K562 (cell line): ENCODE measurements around the gene TCFL5. TPM values are rescaled to one million over a fixed set of nuclear protein-coding genes. Genes with fewer than 3 reads are reported as not detected.

Source experiments
- ATAC-seq: fragments of 200-7000 bp; cut with Tn5 transposase; 3 replicates; pipeline ENCODE4 v1.9.1; 2020; ENCODE audit warnings: moderate library complexity
- BruUV-seq: library from RNA; stranded (reverse); fragments of 400-500 nt; replicated peaks from 2 replicates; lab custom pipeline; 2021; lab: Mats Ljungman, UMichigan
- CTCF ChIA-PET: fragments of 300-600 bp; formaldehyde crosslinking; extraction: SDS; loops from one replicate; lab custom pipeline; 2021; ENCODE audit warnings: low intra/inter-chr PET ratio; lab: Yijun Ruan, JAX
- POLR2A ChIA-PET: fragments of 300-600, 350-650 bp; sonication (Branson Sonifier 250); formaldehyde crosslinking; extraction: SDS; loops from one replicate; lab custom pipeline; 2021; ENCODE audit warnings: antibody characterized with exemption, inconsistent platforms; lab: Yijun Ruan, JAX
- DNase-seq, 4 experiments: peaks; one replicate each; pipeline versions ENCODE4 v3.0.0 to v3.0.0-alpha.2; 2011 to 2018; ENCODE audit warnings: low spot score in 3 of 4, mixed read lengths in 3 of 4; ENCODE audit errors: extremely low read depth in 1 of 4
- FAIRE-seq: peaks from 2 replicates; lab custom pipeline; 2011; peaks lifted over from hg19 to GRCh38; lab: Jason Lieb, UNC
- H2AFZ ChIP-seq: 2 replicates; pipeline ENCODE4 v1.6.0; 2011; ENCODE audit warnings: low read depth, low read length, control low read depth, inconsistent platforms
- H3K27ac ChIP-seq: fragments of 200-600 bp; 3 replicates; pipeline ENCODE4 v1.8.0; 2011; ENCODE audit warnings: low read depth, mild to moderate bottlenecking, control low read depth, inconsistent platforms, low read length, moderate library complexity, mixed read lengths; ENCODE audit errors: extremely low read depth
- H3K27me3 ChIP-seq, 2 experiments: fragments of 300-600 bp in 1 of 2; 2 replicates in 1 of 2; 3 replicates in 1 of 2; pipeline versions ENCODE4 v1.6.0 to v1.8.0; 2011; ENCODE audit warnings: inconsistent platforms in 2 of 2, low read length in 2 of 2, mild to moderate bottlenecking in 1 of 2, mixed read lengths in 1 of 2, moderate library complexity in 1 of 2; ENCODE audit not compliant: control insufficient read depth in 2 of 2, insufficient read depth in 2 of 2
- H3K36me3 ChIP-seq: fragments of 300-600 bp; 3 replicates; pipeline ENCODE4 v1.8.0; 2011; ENCODE audit warnings: mild to moderate bottlenecking, low read length, inconsistent platforms; ENCODE audit not compliant: control insufficient read depth, insufficient read depth
- H3K4me1 ChIP-seq, 2 experiments: fragments of 200-600 bp in 1 of 2; replicated peaks in 1 of 2; 2 replicates in 1 of 2; 3 replicates in 1 of 2; pipeline versions ENCODE4 v1.5.1 to v1.8.0; 2011; ENCODE audit warnings: inconsistent platforms in 2 of 2, low read length in 2 of 2, mild to moderate bottlenecking in 1 of 2, mixed read lengths in 1 of 2, moderate library complexity in 1 of 2; ENCODE audit not compliant: control insufficient read depth in 2 of 2, insufficient read depth in 2 of 2
- H3K4me2 ChIP-seq: 2 replicates; pipeline ENCODE4 v1.6.1; 2011; ENCODE audit warnings: low read length, control low read depth, inconsistent platforms, mixed read lengths; ENCODE audit not compliant: insufficient read depth
- H3K4me3 ChIP-seq: fragments of 200-600 bp; sonication (generic), shearing (Covaris generic); 2 replicates; pipeline ENCODE4 v1.5.1; 2016; ENCODE audit warnings: control low read depth, inconsistent platforms
- H3K79me2 ChIP-seq: fragments of 200-600 bp; 3 replicates; pipeline ENCODE4 v1.8.0; 2011; ENCODE audit warnings: low read length, inconsistent platforms; ENCODE audit not compliant: control insufficient read depth, insufficient read depth
- H3K9ac ChIP-seq, 2 experiments: 2 replicates each; pipeline versions ENCODE4 v1.6.0 to v1.6.1; 2011; ENCODE audit warnings: low read depth in 2 of 2, low read length in 2 of 2, control low read depth in 1 of 2, inconsistent platforms in 1 of 2, mild to moderate bottlenecking in 1 of 2, mixed read lengths in 1 of 2; ENCODE audit not compliant: insufficient read depth in 1 of 2
- H3K9me1 ChIP-seq: one replicate; pipeline ENCODE4 v1.6.0; 2011; ENCODE audit warnings: inconsistent platforms, mild to moderate bottlenecking, low read length, moderate library complexity; ENCODE audit not compliant: control insufficient read depth, insufficient read depth
- H3K9me3 ChIP-seq: replicated peaks from 2 replicates; pipeline ENCODE4 v1.5.1; 2011; ENCODE audit warnings: low read depth, low read length, inconsistent platforms; ENCODE audit not compliant: control insufficient read depth, insufficient read depth
- H4K20me1 ChIP-seq: replicated peaks from 2 replicates; pipeline ENCODE4 v1.6.1; 2011; ENCODE audit warnings: low read length, inconsistent platforms, mixed read lengths; ENCODE audit not compliant: control insufficient read depth, insufficient read depth
- L3MBTL2 ChIP-seq: fragments of 450-650 bp; IDR thresholded peaks from 2 replicates; pipeline ENCODE4 v1.6.1; 2016; ENCODE audit warnings: mild to moderate bottlenecking, moderate library complexity
- MYBL2 ChIP-seq, 2 experiments: fragments of 450-650 bp in 1 of 2; sonication (generic) in 1 of 2; formaldehyde crosslinking in 1 of 2; IDR thresholded peaks; 2 replicates each; pipeline versions ENCODE4 v1.6.1 to v1.8.1; 2017 to 2022; ENCODE audit warnings: borderline replicate concordance in 1 of 2, inconsistent platforms in 1 of 2, low read depth in 1 of 2, mild to moderate bottlenecking in 1 of 2, missing genetic modification reagents in 1 of 2, moderate library complexity in 1 of 2
- MYC ChIP-seq, 2 experiments: fragments of 250-450 bp in 1 of 2; sonication (Bioruptor Pico) in 1 of 2; IDR thresholded peaks; 2 replicates each; pipeline versions ENCODE4 v1.5.1 to v1.6.1; 2012 to 2021; ENCODE audit warnings: low read depth in 2 of 2, borderline replicate concordance in 1 of 2, improper control_type of control experiment in 1 of 2, low read length in 1 of 2, mild to moderate bottlenecking in 1 of 2, moderate library complexity in 1 of 2
- NFYB ChIP-seq: IDR thresholded peaks from 2 replicates; pipeline ENCODE4 v1.6.1; 2011; ENCODE audit warnings: mild to moderate bottlenecking, moderate library complexity; ENCODE audit not compliant: insufficient read length; ENCODE audit errors: extremely low read depth
- RCOR1 ChIP-seq, 2 experiments: IDR thresholded peaks; 2 replicates each; pipeline ENCODE4 v1.6.1; 2012; ENCODE audit warnings: low read depth in 2 of 2, low read length in 2 of 2, borderline replicate concordance in 1 of 2, improper control_type of control experiment in 1 of 2
- SMARCB1 ChIP-seq: IDR thresholded peaks from 2 replicates; pipeline ENCODE4 v1.6.1; 2011; ENCODE audit warnings: improper control_type of control experiment, low read depth; ENCODE audit not compliant: insufficient read length
- TBL1XR1 ChIP-seq, 2 experiments: IDR thresholded peaks; 2 replicates each; pipeline ENCODE4 v1.6.1; 2012; ENCODE audit warnings: improper control_type of control experiment in 2 of 2, low read length in 2 of 2, mild to moderate bottlenecking in 1 of 2
- WGBS: fragments of 100-300 bp; shearing (Covaris generic); methylation state at CpG from one replicate; pipeline ENCODE4 v1.1.6; 2016; ENCODE audit warnings: low coverage, mixed read lengths; ENCODE audit not compliant: insufficient coverage; ENCODE audit errors: missing lambda C conversion rate; 5-methylcytosine and 5-hydroxymethylcytosine counted together
- in situ Hi-C: fragments of 300-500 bp; cut with MboI; formaldehyde crosslinking; loops from 4 replicates; pipeline ENCODE4 v1.15.0; 2018; ENCODE audit warnings: inconsistent platforms, mixed read lengths
- intact Hi-C: fragments of 100-400 bp; cut with micrococcal nuclease; formaldehyde crosslinking; loops from 2 replicates; pipeline ENCODE4 v1.14.2; 2022
- polyA plus RNA-seq, 8 experiments: library from polyadenylated mRNA; depleted of rRNA in 4 of 8; stranded (reverse) in 5 of 8; unstranded in 3 of 8; fragments of >200 nt; fragmentation: Nextera tagmentation in 2 of 8; fragmentation: Illumina TruSeq in 1 of 8; extraction: Ambion mirVana in 2 of 8; extraction: Trizol in 1 of 8; gene quantifications; 2 replicates each; pipeline versions ENCODE4 v1.2.1 to v1.2.3, GENCODE V29; 2011 to 2014; ENCODE audit warnings: inconsistent platforms in 1 of 8, missing spikeins in 1 of 8
- total RNA-seq, 7 experiments: library from RNA; depleted of rRNA in 6 of 7; stranded (reverse); fragments of >200 nt in 6 of 7; fragmentation: Illumina TruSeq in 2 of 7; extraction: Trizol in 2 of 7; gene quantifications; 2 replicates each; pipeline versions ENCODE4 v1.2.1 to v1.2.3, GENCODE V29; 2011 to 2021; ENCODE audit warnings: low replicate concordance in 1 of 7
- TF ChIP-seq, protein P1 (sequence below), 2 experiments: fragments of 450-650 bp; formaldehyde crosslinking in 1 of 2; IDR thresholded peaks; 2 replicates each; pipeline versions ENCODE4 v1.4.0 to v1.6.1; 2014 to 2020; ENCODE audit warnings: mild to moderate bottlenecking in 2 of 2, borderline replicate concordance in 1 of 2, low read depth in 1 of 2
- TF ChIP-seq, protein P2 (sequence below), 3 experiments: fragments of 200-800 bp in 1 of 3; sonication (Bioruptor generic) in 1 of 3; sonication (generic) in 1 of 3; formaldehyde crosslinking in 1 of 3; IDR thresholded peaks; 2 replicates each; pipeline versions ENCODE4 v1.6.1 to v1.8.0; 2016 to 2022; ENCODE audit warnings: mild to moderate bottlenecking in 2 of 3, missing compliant biosample characterization in 2 of 3, missing genetic modification characterization in 2 of 3, missing genetic modification reagents in 1 of 3

TCFL5 gene
- total and polyA plus RNA-seq, 9 of the 15 experiments (the other 6 are each of a cell fraction or from before 2014, with no cell fraction given), result 1.00 to 12.6 (median 9.1) TPM

- POLR2A ChIA-PET, result interaction anchor here (0.6 to 4.6 kb wide), 4 partner anchors 15 to 675 kb away, joined by 3 to 21 read pairs (median 4); partner anchors contain the start of gene GID8
- intact Hi-C loops (loop anchor here (2.0 to 5.0 kb wide), 2 partner anchors 77 to 107 kb away; partner anchors contain the start of gene BHLHE23), in situ Hi-C loops (no loop called here)
- DNase-seq, result peak; percentile 78 to 91 (median 84)
- Histone ChIP-seq H3K4me1 (peaks cover 6 to 10% of the 10 kb centered on the region in 2 experiments), H3K4me3 (no peak overlapping the region), H3K36me3 (peaks cover 69% of the 10 kb centered on the region), H2AFZ (no peak overlapping the region), H3K9me1 (no peaks in the 10 kb centered on the region), H3K27ac (peak overlapping the region; percentile 46; the same call in 1 of the 3 replicates), H3K4me2 (peak overlapping the region; percentile 12; the same call in 1 of the 2 replicates), H3K27me3 (no peaks in the 10 kb centered on the region), H3K9ac (peak overlapping the region in 1 of 2 experiments; percentile 53; a peak in 2 of 4 replicates), H3K79me2 (0 out of 3 replicates have a peak, but pooled peaks cover 3% of the 10 kb centered on the region), H4K20me1 (peaks cover 13% of the 10 kb centered on the region), H3K9me3 (no peaks in the 10 kb centered on the region)
- peak; percentile 98 for ATAC-seq
- BruUV-seq, result no TSS peak
- peak; percentile 92 for FAIRE-seq
- 18% methylated on average over 10 of the region's 11 CpGs for WGBS
- CTCF ChIA-PET, result interaction anchor here (3.9 kb wide), 1 partner anchor 109 kb away, joined by 30 read pairs; no protein-coding TSS in a partner anchor
- TF ChIP-seq, protein P1, sequence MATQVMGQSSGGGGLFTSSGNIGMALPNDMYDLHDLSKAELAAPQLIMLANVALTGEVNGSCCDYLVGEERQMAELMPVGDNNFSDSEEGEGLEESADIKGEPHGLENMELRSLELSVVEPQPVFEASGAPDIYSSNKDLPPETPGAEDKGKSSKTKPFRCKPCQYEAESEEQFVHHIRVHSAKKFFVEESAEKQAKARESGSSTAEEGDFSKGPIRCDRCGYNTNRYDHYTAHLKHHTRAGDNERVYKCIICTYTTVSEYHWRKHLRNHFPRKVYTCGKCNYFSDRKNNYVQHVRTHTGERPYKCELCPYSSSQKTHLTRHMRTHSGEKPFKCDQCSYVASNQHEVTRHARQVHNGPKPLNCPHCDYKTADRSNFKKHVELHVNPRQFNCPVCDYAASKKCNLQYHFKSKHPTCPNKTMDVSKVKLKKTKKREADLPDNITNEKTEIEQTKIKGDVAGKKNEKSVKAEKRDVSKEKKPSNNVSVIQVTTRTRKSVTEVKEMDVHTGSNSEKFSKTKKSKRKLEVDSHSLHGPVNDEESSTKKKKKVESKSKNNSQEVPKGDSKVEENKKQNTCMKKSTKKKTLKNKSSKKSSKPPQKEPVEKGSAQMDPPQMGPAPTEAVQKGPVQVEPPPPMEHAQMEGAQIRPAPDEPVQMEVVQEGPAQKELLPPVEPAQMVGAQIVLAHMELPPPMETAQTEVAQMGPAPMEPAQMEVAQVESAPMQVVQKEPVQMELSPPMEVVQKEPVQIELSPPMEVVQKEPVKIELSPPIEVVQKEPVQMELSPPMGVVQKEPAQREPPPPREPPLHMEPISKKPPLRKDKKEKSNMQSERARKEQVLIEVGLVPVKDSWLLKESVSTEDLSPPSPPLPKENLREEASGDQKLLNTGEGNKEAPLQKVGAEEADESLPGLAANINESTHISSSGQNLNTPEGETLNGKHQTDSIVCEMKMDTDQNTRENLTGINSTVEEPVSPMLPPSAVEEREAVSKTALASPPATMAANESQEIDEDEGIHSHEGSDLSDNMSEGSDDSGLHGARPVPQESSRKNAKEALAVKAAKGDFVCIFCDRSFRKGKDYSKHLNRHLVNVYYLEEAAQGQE (IDR thresholded peaks at IDR 0.05; ENCODE audit: borderline replicate concordance), result peak; percentile 68
- TF ChIP-seq, protein P1 (CRISPR knock-in tag; IDR thresholded peaks at IDR 0.05; ENCODE audit: low read depth), result no peak
- TF ChIP-seq L3MBTL2 (peak; percentile 54), NFYB (peak; percentile 30), MYBL2 (IDR thresholded peaks at IDR 0.05; ENCODE audit: low read depth) (no peak), MYBL2 (CRISPR knock-in tag; IDR thresholded peaks at IDR 0.05; ENCODE audit: borderline replicate concordance) (no peak), RCOR1 (IDR thresholded peaks at IDR 0.05; ENCODE audit: borderline replicate concordance in 1 of 2, low read depth in 2 of 2, low read length in 2 of 2) (peak in 1 of 2 experiments; percentile 19; a peak in 1 of 4 replicates), TBL1XR1 (IDR thresholded peaks at IDR 0.05; ENCODE audit: low read length in 2 of 2) (no peak), MYC (IDR thresholded peaks at IDR 0.05; ENCODE audit: low read depth, low read length) (0 out of 2 replicates have a peak, but pooled peaks have one; percentile 25), MYC (CRISPR knock-in tag; IDR thresholded peaks at IDR 0.05; ENCODE audit: borderline replicate concordance, low read depth) (no peak), SMARCB1 (no peak)
- TF ChIP-seq, protein P2, sequence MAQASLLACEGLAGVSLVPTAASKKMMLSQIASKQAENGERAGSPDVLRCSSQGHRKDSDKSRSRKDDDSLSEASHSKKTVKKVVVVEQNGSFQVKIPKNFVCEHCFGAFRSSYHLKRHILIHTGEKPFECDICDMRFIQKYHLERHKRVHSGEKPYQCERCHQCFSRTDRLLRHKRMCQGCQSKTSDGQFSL (CRISPR knock-in tag; IDR thresholded peaks at IDR 0.05), result peak; percentile 80; the same call in 1 of the 2 replicates
- TF ChIP-seq, protein P2 (tag; IDR thresholded peaks at IDR 0.05), result no peak
Observed at GRCh38 chr20:62900052-62900691, 38.5 kb upstream of the TCFL5 start.
